SU-DHL-6 (cell line): Measurements from ENCODE around the gene MYO10.

Experiments used
- H2AFZ ChIP-seq: fragments of 200-600 bp; sonication (generic); 2 replicates; pipeline ENCODE4 v1.6.1; 2014; ENCODE audit warnings: low read depth, mild to moderate bottlenecking, moderate library complexity, mixed read lengths, antibody characterized with exemption, low read length; ENCODE audit not compliant: severe bottlenecking
- H3F3A ChIP-seq: fragments of 200-600 bp; shearing (Covaris generic); 2 replicates; pipeline ENCODE4 v1.6.0; 2016; ENCODE audit warnings: antibody characterized with exemption, mild to moderate bottlenecking; ENCODE audit not compliant: insufficient read depth
- H3K27ac ChIP-seq: fragments of 200-600 bp; sonication (generic); 2 replicates; pipeline ENCODE4 v1.5.1; 2016; ENCODE audit warnings: low read depth, mild to moderate bottlenecking, low read length, moderate library complexity, mixed read lengths
- H3K27me3 ChIP-seq: fragments of 200-600 bp; sonication (generic), shearing (Covaris generic); 2 replicates; pipeline ENCODE4 v1.6.0; 2014; ENCODE audit warnings: mild to moderate bottlenecking, low read length
- H3K36me3 ChIP-seq: fragments of 200-600 bp; sonication (generic); 2 replicates; pipeline ENCODE4 v1.6.1; 2014; ENCODE audit warnings: mild to moderate bottlenecking, low read length, mixed read lengths
- H3K4me2 ChIP-seq: fragments of 300-600, 200-600 bp; shearing (Covaris generic), sonication (generic); 2 replicates; pipeline ENCODE4 v1.6.0; 2014; ENCODE audit warnings: low read length, low read depth, mild to moderate bottlenecking; ENCODE audit not compliant: poor library complexity, severe bottlenecking
- H3K4me3 ChIP-seq: fragments of 200-600 bp; sonication (generic); 2 replicates; pipeline ENCODE4 v1.5.1; 2014; ENCODE audit warnings: antibody characterized with exemption, low read length, mild to moderate bottlenecking, mixed read lengths; ENCODE audit not compliant: insufficient read depth, poor library complexity, severe bottlenecking
- H3K79me2 ChIP-seq: fragments of 200-600 bp; sonication (generic); 2 replicates; pipeline ENCODE4 v1.6.1; 2014; ENCODE audit warnings: mild to moderate bottlenecking, low read length, moderate library complexity; ENCODE audit not compliant: insufficient read depth
- H3K9ac ChIP-seq: fragments of 200-600 bp; sonication (generic); 2 replicates; pipeline ENCODE4 v1.7.0; 2014; ENCODE audit warnings: mild to moderate bottlenecking, low read length
- H3K9me2 ChIP-seq: fragments of 200-600 bp; sonication (generic); replicated peaks from 2 replicates; pipeline ENCODE4 v1.6.1; 2014; ENCODE audit warnings: low read length; ENCODE audit not compliant: insufficient read depth
- H3K9me3 ChIP-seq: fragments of 200-600 bp; sonication (generic); 2 replicates; pipeline ENCODE4 v1.6.1; 2014; ENCODE audit warnings: low read length, mixed read lengths; ENCODE audit not compliant: insufficient read depth
- H4K20me1 ChIP-seq: fragments of 200-600 bp; sonication (generic); 2 replicates; pipeline ENCODE4 v1.6.1; 2014; ENCODE audit warnings: low read depth, mild to moderate bottlenecking, antibody characterized with exemption, low read length, moderate library complexity, mixed read lengths
- CTCF ChIP-seq: fragments of 200-600 bp; sonication (generic); IDR thresholded peaks from one replicate; pipeline ENCODE4 v1.5.1; 2017; ENCODE audit warnings: antibody characterized with exemption, mild to moderate bottlenecking, low read length, moderate library complexity; ENCODE audit not compliant: insufficient read depth, poor library complexity, severe bottlenecking
- EZH2phosphoT487 ChIP-seq: fragments of 200-600 bp; sonication (generic), shearing (Covaris generic); conservative IDR thresholded peaks from 2 replicates; pipeline ENCODE4 v1.6.1; 2018; ENCODE audit warnings: mild to moderate bottlenecking, antibody characterized with exemption, low read length, moderate library complexity, mixed read lengths

MYO10 gene

GRCh38 chr5:16918156-16918555 is 17.9 kb downstream of the MYO10 start:
- no peaks in the 10 kb centered on the region for H3K79me2 ChIP-seq
- H3K4me2 ChIP-seq, result no peak overlapping the region
- TF ChIP-seq EZH2phosphoT487 (no peak), CTCF (no peak)
- no peaks in the 10 kb centered on the region for H3K27me3 ChIP-seq
- no peaks in the 10 kb centered on the region for H3K9me3 ChIP-seq
- H3K27ac ChIP-seq, result no peak overlapping the region
- H3K9me2 ChIP-seq, result no peaks in the 10 kb centered on the region
- no peak overlapping the region for H3K4me3 ChIP-seq
- H3F3A ChIP-seq, result no peaks in the 10 kb centered on the region
- H2AFZ ChIP-seq, result no peak overlapping the region
- H4K20me1 ChIP-seq, result no peaks in the 10 kb centered on the region
- no peaks in the 10 kb centered on the region for H3K36me3 ChIP-seq
- no peak overlapping the region for H3K9ac ChIP-seq

DNA sequence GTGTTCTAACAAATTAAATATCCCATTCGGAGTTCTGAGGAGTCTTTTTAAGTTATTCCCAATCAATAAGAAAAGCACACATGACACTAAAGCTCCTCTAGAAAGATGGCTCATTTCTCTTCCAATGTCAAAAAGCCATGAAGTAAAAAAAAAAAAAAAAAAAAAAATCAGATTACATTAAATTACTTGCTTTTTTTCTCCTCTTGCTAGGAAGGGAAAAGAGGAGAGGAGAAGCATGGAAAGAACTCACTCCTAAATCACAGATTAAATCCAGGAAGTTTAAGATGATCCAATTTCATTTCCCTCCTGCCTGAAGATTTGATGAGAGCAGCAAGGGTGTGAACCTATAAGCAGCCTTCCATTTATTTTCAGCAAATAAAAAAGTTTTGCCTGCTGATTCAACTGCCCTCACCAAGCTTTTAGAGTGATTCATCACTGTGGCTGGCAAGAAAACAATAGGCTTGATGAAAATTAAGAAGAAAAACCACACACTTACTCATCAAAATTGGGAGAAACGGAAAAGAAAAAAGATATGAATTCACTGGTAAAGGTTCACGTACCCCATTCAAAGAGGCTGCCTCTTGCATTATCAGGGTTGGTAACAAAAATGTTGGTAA is 19.7 kb downstream of the MYO10 start:
- Histone ChIP-seq H3K36me3 (no peaks in the 10 kb centered on the region), H3F3A (no peaks in the 10 kb centered on the region), H3K4me2 (no peak overlapping the region), H3K9me3 (no peaks in the 10 kb centered on the region), H3K27ac (no peak overlapping the region), H3K79me2 (no peaks in the 10 kb centered on the region), H3K9ac (no peak overlapping the region), H2AFZ (no peak overlapping the region), H4K20me1 (no peaks in the 10 kb centered on the region), H3K27me3 (no peaks in the 10 kb centered on the region), H3K9me2 (no peaks in the 10 kb centered on the region), H3K4me3 (no peak overlapping the region)
- TF ChIP-seq EZH2phosphoT487, result no peak
- TF ChIP-seq CTCF, result no peak

DNA sequence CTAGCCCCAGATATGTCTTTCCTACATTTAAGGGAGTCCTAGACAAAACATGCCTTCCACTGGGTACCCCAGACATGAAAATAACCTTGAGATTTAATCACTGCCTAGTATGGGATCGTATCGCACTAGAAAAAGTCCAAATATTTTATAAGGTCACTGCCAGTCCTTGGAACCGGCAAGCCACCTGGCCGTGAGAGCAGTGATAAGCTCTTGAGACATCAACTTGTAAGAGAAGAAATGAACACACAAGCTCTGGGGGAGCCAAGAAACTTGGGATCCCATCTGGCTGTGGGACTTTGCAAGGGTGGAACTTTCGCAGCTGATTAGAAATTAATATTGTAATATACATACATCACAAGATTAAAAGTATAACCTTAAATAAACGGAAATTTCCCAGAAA is 21.5 kb downstream of the MYO10 start:
- Histone ChIP-seq H4K20me1 (no peaks in the 10 kb centered on the region), H3K79me2 (no peaks in the 10 kb centered on the region), H3K27ac (no peak overlapping the region), H3K9me3 (no peaks in the 10 kb centered on the region), H3K36me3 (no peaks in the 10 kb centered on the region), H3K9ac (no peak overlapping the region), H2AFZ (no peak overlapping the region), H3K9me2 (no peaks in the 10 kb centered on the region), H3K4me2 (no peak overlapping the region), H3F3A (no peaks in the 10 kb centered on the region), H3K4me3 (no peak overlapping the region), H3K27me3 (no peaks in the 10 kb centered on the region)
- no peak for TF ChIP-seq CTCF
- TF ChIP-seq EZH2phosphoT487, result no peak
